Panc1 (cell line): ENCODE results near the gene NR5A2.

Experiments used
- CTCF ChIP-seq: fragments of 450-650 bp; IDR thresholded peaks from 2 replicates; pipeline ENCODE4 v1.5.1; 2017; ENCODE audit warnings: mild to moderate bottlenecking
- POLR2AphosphoS5 ChIP-seq: IDR thresholded peaks from 2 replicates; pipeline ENCODE4 v1.6.1; 2012; ENCODE audit warnings: mild to moderate bottlenecking, low read depth, low read length, moderate library complexity
- TF ChIP-seq, protein P1 (sequence below), 2 experiments: IDR thresholded peaks; 2 replicates each; pipeline ENCODE4 v1.6.1; 2011 to 2012; ENCODE audit warnings: low read depth in 2 of 2, control low read depth in 1 of 2, low read length in 1 of 2, mild to moderate bottlenecking in 1 of 2, moderate library complexity in 1 of 2; ENCODE audit not compliant: insufficient read depth in 1 of 2

DNA sequence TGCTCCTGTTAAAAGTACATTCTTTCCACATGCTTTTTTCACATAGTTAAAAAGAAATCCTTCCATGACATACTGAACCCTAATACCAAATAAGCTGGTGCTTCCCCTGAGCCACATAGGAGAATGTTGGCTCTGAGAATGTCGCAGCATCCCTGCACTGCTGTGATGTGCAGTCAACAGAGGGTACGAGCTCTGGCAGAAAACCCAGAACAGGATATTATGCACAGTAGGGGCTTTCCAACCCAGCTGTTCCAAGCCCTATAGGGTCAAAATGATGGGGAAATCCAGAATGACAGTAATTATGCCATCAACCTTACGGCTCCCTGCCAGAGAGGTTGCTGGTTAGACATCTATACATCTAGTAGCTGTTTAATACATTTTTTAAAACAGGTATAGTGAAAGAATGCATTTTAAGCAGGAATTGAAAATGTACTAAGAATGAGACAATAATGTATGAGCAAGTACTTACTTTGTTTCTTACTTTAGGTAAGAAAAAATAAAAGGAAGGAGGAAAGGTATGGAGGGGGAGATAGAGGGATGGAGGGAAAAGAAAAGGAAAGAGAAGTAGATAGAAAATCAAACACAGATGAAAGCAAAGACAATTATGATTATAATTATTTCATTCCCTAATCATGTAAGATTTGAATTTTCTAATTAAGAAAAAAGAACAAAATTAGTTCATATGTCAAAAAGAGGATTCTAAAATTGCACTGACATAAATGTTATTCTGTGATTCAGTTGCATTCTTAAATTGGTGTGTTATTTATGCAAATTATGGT, 126.0 kb downstream of the NR5A2 start:
- TF ChIP-seq CTCF (no peak), POLR2AphosphoS5 (no peak)
- TF ChIP-seq, protein P1, sequence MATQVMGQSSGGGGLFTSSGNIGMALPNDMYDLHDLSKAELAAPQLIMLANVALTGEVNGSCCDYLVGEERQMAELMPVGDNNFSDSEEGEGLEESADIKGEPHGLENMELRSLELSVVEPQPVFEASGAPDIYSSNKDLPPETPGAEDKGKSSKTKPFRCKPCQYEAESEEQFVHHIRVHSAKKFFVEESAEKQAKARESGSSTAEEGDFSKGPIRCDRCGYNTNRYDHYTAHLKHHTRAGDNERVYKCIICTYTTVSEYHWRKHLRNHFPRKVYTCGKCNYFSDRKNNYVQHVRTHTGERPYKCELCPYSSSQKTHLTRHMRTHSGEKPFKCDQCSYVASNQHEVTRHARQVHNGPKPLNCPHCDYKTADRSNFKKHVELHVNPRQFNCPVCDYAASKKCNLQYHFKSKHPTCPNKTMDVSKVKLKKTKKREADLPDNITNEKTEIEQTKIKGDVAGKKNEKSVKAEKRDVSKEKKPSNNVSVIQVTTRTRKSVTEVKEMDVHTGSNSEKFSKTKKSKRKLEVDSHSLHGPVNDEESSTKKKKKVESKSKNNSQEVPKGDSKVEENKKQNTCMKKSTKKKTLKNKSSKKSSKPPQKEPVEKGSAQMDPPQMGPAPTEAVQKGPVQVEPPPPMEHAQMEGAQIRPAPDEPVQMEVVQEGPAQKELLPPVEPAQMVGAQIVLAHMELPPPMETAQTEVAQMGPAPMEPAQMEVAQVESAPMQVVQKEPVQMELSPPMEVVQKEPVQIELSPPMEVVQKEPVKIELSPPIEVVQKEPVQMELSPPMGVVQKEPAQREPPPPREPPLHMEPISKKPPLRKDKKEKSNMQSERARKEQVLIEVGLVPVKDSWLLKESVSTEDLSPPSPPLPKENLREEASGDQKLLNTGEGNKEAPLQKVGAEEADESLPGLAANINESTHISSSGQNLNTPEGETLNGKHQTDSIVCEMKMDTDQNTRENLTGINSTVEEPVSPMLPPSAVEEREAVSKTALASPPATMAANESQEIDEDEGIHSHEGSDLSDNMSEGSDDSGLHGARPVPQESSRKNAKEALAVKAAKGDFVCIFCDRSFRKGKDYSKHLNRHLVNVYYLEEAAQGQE (IDR thresholded peaks at IDR 0.05; ENCODE audit: insufficient read depth in 1 of 2, low read depth in 2 of 2, low read length in 1 of 2), result no peak
